C4-2B (cell line): ENCODE data around the gene LRP4.

Source experiments
- ZFX ChIP-seq: fragments of 450-650 bp; IDR thresholded peaks from 2 replicates; pipeline ENCODE4 v1.6.1; 2017
- TF ChIP-seq, protein P1 (sequence below): fragments of 450-650 bp; conservative IDR thresholded peaks from 2 replicates; pipeline ENCODE4 v1.5.1; 2017; ENCODE audit warnings: mild to moderate bottlenecking

DNA sequence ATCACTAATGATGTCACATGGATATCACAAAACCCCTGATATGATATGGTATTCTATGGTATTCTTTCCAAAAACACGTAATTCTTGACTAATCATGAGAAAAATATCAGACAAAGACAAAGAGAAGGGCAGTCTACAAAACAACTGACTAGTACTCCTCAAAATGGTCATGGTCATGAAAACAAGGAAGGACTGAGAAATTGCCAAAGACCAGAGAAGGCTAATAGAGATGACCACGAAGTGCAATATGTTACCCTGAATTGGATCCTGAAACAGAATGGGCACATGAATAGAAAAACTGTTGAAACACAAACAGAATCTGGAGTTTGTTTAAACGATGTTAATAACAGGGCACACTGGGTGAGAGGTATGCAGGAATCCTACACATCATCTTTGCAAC is 82.5 kb downstream of the LRP4 start:
- TF ChIP-seq, protein P1, sequence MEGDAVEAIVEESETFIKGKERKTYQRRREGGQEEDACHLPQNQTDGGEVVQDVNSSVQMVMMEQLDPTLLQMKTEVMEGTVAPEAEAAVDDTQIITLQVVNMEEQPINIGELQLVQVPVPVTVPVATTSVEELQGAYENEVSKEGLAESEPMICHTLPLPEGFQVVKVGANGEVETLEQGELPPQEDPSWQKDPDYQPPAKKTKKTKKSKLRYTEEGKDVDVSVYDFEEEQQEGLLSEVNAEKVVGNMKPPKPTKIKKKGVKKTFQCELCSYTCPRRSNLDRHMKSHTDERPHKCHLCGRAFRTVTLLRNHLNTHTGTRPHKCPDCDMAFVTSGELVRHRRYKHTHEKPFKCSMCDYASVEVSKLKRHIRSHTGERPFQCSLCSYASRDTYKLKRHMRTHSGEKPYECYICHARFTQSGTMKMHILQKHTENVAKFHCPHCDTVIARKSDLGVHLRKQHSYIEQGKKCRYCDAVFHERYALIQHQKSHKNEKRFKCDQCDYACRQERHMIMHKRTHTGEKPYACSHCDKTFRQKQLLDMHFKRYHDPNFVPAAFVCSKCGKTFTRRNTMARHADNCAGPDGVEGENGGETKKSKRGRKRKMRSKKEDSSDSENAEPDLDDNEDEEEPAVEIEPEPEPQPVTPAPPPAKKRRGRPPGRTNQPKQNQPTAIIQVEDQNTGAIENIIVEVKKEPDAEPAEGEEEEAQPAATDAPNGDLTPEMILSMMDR: no peak
- TF ChIP-seq ZFX: no peak
